SK-N-SH treated with all-trans-retinoic acid at 6 μM for 48 hours (cell line): ENCODE results near the gene RUNDC3A.

Experiments used
- ATAC-seq: fragments of 200-7000 bp; cut with Tn5 transposase; 3 replicates; pipeline ENCODE4 v1.9.1; 2020; ENCODE audit warnings: mild to moderate bottlenecking, moderate library complexity
- ARNTL ChIP-seq: fragments of 450-650 bp; formaldehyde crosslinking; IDR thresholded peaks from 2 replicates; pipeline ENCODE4 v1.5.0; 2020; ENCODE audit warnings: low read depth, mild to moderate bottlenecking, moderate library complexity, borderline replicate concordance
- BACH2 ChIP-seq: fragments of 250-450 bp; sonication (Bioruptor Pico); IDR thresholded peaks from 2 replicates; pipeline ENCODE4 v1.9.0; 2021; ENCODE audit warnings: mild to moderate bottlenecking, borderline replicate concordance
- CREB5 ChIP-seq: fragments of 250-450 bp; sonication (Bioruptor Pico); IDR thresholded peaks from 2 replicates; pipeline ENCODE4 v1.5.1; 2020; ENCODE audit warnings: low read depth, mild to moderate bottlenecking, moderate library complexity
- CSDC2 ChIP-seq: fragments of 250-450 bp; sonication (Bioruptor Pico); IDR thresholded peaks from 2 replicates; pipeline ENCODE4 v1.5.0; 2020; ENCODE audit warnings: mild to moderate bottlenecking, moderate library complexity
- CSRNP3 ChIP-seq: fragments of 250-450 bp; sonication (Bioruptor Pico); IDR thresholded peaks from 2 replicates; pipeline ENCODE4 v1.5.1; 2021; ENCODE audit warnings: mild to moderate bottlenecking, moderate library complexity
- GLIS3 ChIP-seq: fragments of 250-450 bp; sonication (Bioruptor Pico); IDR thresholded peaks from 2 replicates; pipeline ENCODE4 v1.5.0; 2020; ENCODE audit warnings: mild to moderate bottlenecking, moderate library complexity
- ISL1 ChIP-seq: fragments of 250-450 bp; sonication (Bioruptor Pico); IDR thresholded peaks from 2 replicates; pipeline ENCODE4 v2.1.2; 2022; ENCODE audit warnings: mild to moderate bottlenecking, moderate library complexity
- OSR1 ChIP-seq: fragments of 250-450 bp; sonication (Bioruptor Pico); IDR thresholded peaks from 2 replicates; pipeline ENCODE4 v1.8.0; 2022; ENCODE audit warnings: moderate library complexity, mild to moderate bottlenecking, inconsistent platforms
- PATZ1 ChIP-seq: fragments of 250-450 bp; sonication (Bioruptor Pico); IDR thresholded peaks from 2 replicates; pipeline ENCODE4 v1.8.0; 2020; ENCODE audit warnings: mild to moderate bottlenecking, moderate library complexity, borderline replicate concordance
- POU6F1 ChIP-seq: fragments of 250-450 bp; sonication (Bioruptor Pico); IDR thresholded peaks from 2 replicates; pipeline ENCODE4 v1.8.0; 2021; ENCODE audit warnings: low read depth, mild to moderate bottlenecking, moderate library complexity, borderline replicate concordance
- PPARA ChIP-seq: fragments of 250-450 bp; sonication (Bioruptor Pico); IDR thresholded peaks from 2 replicates; pipeline ENCODE4 v1.5.0; 2020; ENCODE audit warnings: mild to moderate bottlenecking, borderline replicate concordance
- RARB ChIP-seq: fragments of 250-450 bp; sonication (Bioruptor Pico); IDR thresholded peaks from 2 replicates; pipeline ENCODE4 v1.8.0; 2021; ENCODE audit warnings: mild to moderate bottlenecking, moderate library complexity
- SNAI2 ChIP-seq: fragments of 250-450 bp; sonication (Bioruptor Pico); IDR thresholded peaks from 2 replicates; pipeline ENCODE4 v1.5.0; 2020; ENCODE audit warnings: mild to moderate bottlenecking, moderate library complexity
- TCF4 ChIP-seq: fragments of 250-450 bp; sonication (Bioruptor Pico); IDR thresholded peaks from 2 replicates; pipeline ENCODE4 v1.8.0; 2021; ENCODE audit warnings: mild to moderate bottlenecking, moderate library complexity, borderline replicate concordance
- TOX ChIP-seq: fragments of 250-450 bp; sonication (Bioruptor Pico); IDR thresholded peaks from 2 replicates; pipeline ENCODE4 v1.8.0; 2021; ENCODE audit warnings: mild to moderate bottlenecking, moderate library complexity, borderline replicate concordance
- TSHZ2 ChIP-seq: fragments of 250-450 bp; sonication (Bioruptor Pico); IDR thresholded peaks from 2 replicates; pipeline ENCODE4 v1.5.0; 2020; ENCODE audit warnings: mild to moderate bottlenecking, moderate library complexity
- ZC3H10 ChIP-seq: fragments of 250-450 bp; sonication (Bioruptor Pico); IDR thresholded peaks from 2 replicates; pipeline ENCODE4 v1.5.1; 2021; ENCODE audit warnings: mild to moderate bottlenecking, moderate library complexity
- ZFP3 ChIP-seq: fragments of 250-450 bp; sonication (Bioruptor Pico); IDR thresholded peaks from 2 replicates; pipeline ENCODE4 v1.5.0; 2020; ENCODE audit warnings: mild to moderate bottlenecking, moderate library complexity
- ZFP30 ChIP-seq: fragments of 450-650 bp; formaldehyde crosslinking; IDR thresholded peaks from 2 replicates; pipeline ENCODE4 v1.5.0; 2022; ENCODE audit warnings: mild to moderate bottlenecking, moderate library complexity
- ZNF70 ChIP-seq: fragments of 450-650 bp; formaldehyde crosslinking; IDR thresholded peaks from 2 replicates; pipeline ENCODE4 v1.5.0; 2020; ENCODE audit warnings: mild to moderate bottlenecking, moderate library complexity
- ZNF8 ChIP-seq: fragments of 450-650 bp; formaldehyde crosslinking; IDR thresholded peaks from 2 replicates; pipeline ENCODE4 v1.5.0; 2020; ENCODE audit warnings: mild to moderate bottlenecking, moderate library complexity

Gene RUNDC3A

GRCh38 chr17:44359006-44359405 is 50.6 kb downstream of the RUNDC3A start:
- no peak for TF ChIP-seq PATZ1 (CRISPR knock-in tag)
- TF ChIP-seq POU6F1 (CRISPR knock-in tag), result no peak
- TF ChIP-seq ZFP30, result no peak
- no peak for TF ChIP-seq CSRNP3 (CRISPR knock-in tag)
- no peak for TF ChIP-seq ZFP3 (CRISPR knock-in tag)
- no peak for TF ChIP-seq TSHZ2 (CRISPR knock-in tag)
- no peak for TF ChIP-seq ISL1 (CRISPR knock-in tag)
- no peak for TF ChIP-seq RARB (CRISPR knock-in tag)
- no peak for TF ChIP-seq ZC3H10 (CRISPR knock-in tag)
- no peak for TF ChIP-seq CSDC2 (CRISPR knock-in tag)
- no peak for ATAC-seq

GRCh38 chr17:44359458-44360143 is 51.2 kb downstream of the RUNDC3A start:
- TF ChIP-seq ISL1 (CRISPR knock-in tag), result no peak
- TF ChIP-seq PPARA (CRISPR knock-in tag), result no peak
- TF ChIP-seq CREB5, result no peak
- TF ChIP-seq CSDC2 (CRISPR knock-in tag), result no peak
- no peak for TF ChIP-seq ZNF8 (CRISPR knock-in tag)
- no peak for TF ChIP-seq SNAI2 (CRISPR knock-in tag)
- ATAC-seq, result no peak

GRCh38 chr17:44360144-44360533 is 51.7 kb downstream of the RUNDC3A start:
- no peak for TF ChIP-seq CSRNP3 (CRISPR knock-in tag)
- no peak for TF ChIP-seq CSDC2 (CRISPR knock-in tag)
- TF ChIP-seq ZC3H10 (CRISPR knock-in tag), result no peak
- TF ChIP-seq CREB5, result no peak
- TF ChIP-seq OSR1 (CRISPR knock-in tag), result no peak
- TF ChIP-seq ZNF8 (CRISPR knock-in tag), result no peak
- no peak for TF ChIP-seq ZFP30
- no peak for TF ChIP-seq TCF4 (CRISPR knock-in tag)
- no peak for TF ChIP-seq BACH2 (CRISPR knock-in tag)
- no peak for TF ChIP-seq ZNF70 (CRISPR knock-in tag)
- no peak for TF ChIP-seq GLIS3
- TF ChIP-seq TOX (CRISPR knock-in tag), result no peak
- no peak for TF ChIP-seq RARB (CRISPR knock-in tag)
- TF ChIP-seq PATZ1 (CRISPR knock-in tag), result no peak
- TF ChIP-seq ISL1 (CRISPR knock-in tag), result no peak
- no peak for TF ChIP-seq ARNTL (CRISPR knock-in tag)
- ATAC-seq, result no peak
